Right atrium auricular region (tissue), 2 donors: ENCODE results near the gene IFNA2. TPM values are rescaled to one million over a fixed set of nuclear protein-coding genes. Genes with fewer than 3 reads are reported as not detected.

Experiments used
- DNase-seq: peaks from one replicate; pipeline ENCODE4 v3.0.0-alpha.2; 2019; ENCODE audit warnings: low spot score
- H3K27ac ChIP-seq, 2 donors: fragments of 200-600 bp; sonication (generic); 1 replicate in 1 of 2; 2 replicates in 1 of 2; pipeline ENCODE4 v1.5.1; 2016 to 2019
- H3K27me3 ChIP-seq, 2 donors: fragments of 200-600 bp; sonication (generic); one replicate each; pipeline versions ENCODE4 v1.5.1 to v1.6.0; 2017 to 2019
- H3K36me3 ChIP-seq: fragments of 200-600 bp; sonication (generic); one replicate; pipeline ENCODE4 v1.5.1; 2016
- H3K4me1 ChIP-seq, 2 donors: fragments of 200-600 bp; sonication (generic); one replicate each; pipeline versions ENCODE4 v1.5.1 to v1.6.0; 2017 to 2019
- H3K4me3 ChIP-seq, 2 donors: fragments of 200-600 bp; sonication (generic); 1 replicate in 1 of 2; 2 replicates in 1 of 2; pipeline ENCODE4 v1.5.1; 2017 to 2019; ENCODE audit warnings: mild to moderate bottlenecking in 1 of 2, moderate library complexity in 1 of 2
- H3K9me3 ChIP-seq, 2 donors: fragments of 200-600 bp; sonication (generic); one replicate each; pipeline ENCODE4 v1.5.1; 2019
- CTCF ChIP-seq, 2 donors: fragments of 200-600 bp; sonication (generic); IDR thresholded peaks; one replicate each; pipeline ENCODE4 v1.5.1; 2019; ENCODE audit warnings: antibody characterized with exemption in 2 of 2
- total RNA-seq, 2 donors: library from RNA; depleted of rRNA; stranded (reverse); fragments of >200 nt; gene quantifications; one replicate each; pipeline ENCODE4 v1.1.0, GENCODE V29; 2016

IFNA2 gene
- total RNA-seq, 2 donors from 2014 or later = not detected

- no peak for TF ChIP-seq CTCF (IDR thresholded peaks at IDR 0.05)
- no peak within 1 kb of the TSS for H3K4me3 ChIP-seq
- H3K36me3 ChIP-seq = no peaks in the 10 kb centered on the region
- H3K27me3 ChIP-seq = no peaks in the 10 kb centered on the region
- no peaks in the 10 kb centered on the region for H3K4me1 ChIP-seq
- no peak within 1 kb of the TSS for H3K27ac ChIP-seq
- no peak for DNase-seq
- no peaks in the 10 kb centered on the region for H3K9me3 ChIP-seq
These were observed 23.6 kb upstream of the IFNA2 start, which contains the start of gene IFNA8 for GRCh38 chr9:21408817-21409216. IFNA8 (plus strand) TSS chr9:21409117; CDS start chr9:21409177, 60 bp downstream.

GRCh38 chr9:21404146-21404545 is 18.9 kb upstream of the IFNA2 start:
- H3K4me3 ChIP-seq = no peak overlapping the region
- no peak overlapping the region for H3K27ac ChIP-seq
- H3K36me3 ChIP-seq = no peaks in the 10 kb centered on the region
- DNase-seq = no peak
- peaks cover 0 to 9% of the 10 kb centered on the region in 2 donors for H3K4me1 ChIP-seq
- no peaks in the 10 kb centered on the region for H3K27me3 ChIP-seq
- no peaks in the 10 kb centered on the region for H3K9me3 ChIP-seq
- no peak for TF ChIP-seq CTCF (IDR thresholded peaks at IDR 0.05)

GRCh38 chr9:21402386-21403251 is 17.4 kb upstream of the IFNA2 start:
- no peaks in the 10 kb centered on the region for H3K9me3 ChIP-seq
- no peak for DNase-seq
- no peaks in the 10 kb centered on the region for H3K27me3 ChIP-seq

GRCh38 chr9:21399956-21400355 is 14.8 kb upstream of the IFNA2 start:
- no peak overlapping the region for H3K4me3 ChIP-seq
- peaks cover 0 to 16% of the 10 kb centered on the region in 2 donors for H3K4me1 ChIP-seq
- no peaks in the 10 kb centered on the region for H3K9me3 ChIP-seq
- no peaks in the 10 kb centered on the region for H3K27me3 ChIP-seq
- H3K36me3 ChIP-seq = no peaks in the 10 kb centered on the region
- no peak for TF ChIP-seq CTCF (IDR thresholded peaks at IDR 0.05)
- DNase-seq = no peak
- H3K27ac ChIP-seq = no peak overlapping the region

More at GRCh38 chr9:21402386-21403251, 17.4 kb upstream of the IFNA2 start:
- peak overlapping the region in 1 of 2 donors; percentile 38 for H3K4me3 ChIP-seq
- peaks cover 0 to 9% of the 10 kb centered on the region in 2 donors for H3K4me1 ChIP-seq
- no peaks in the 10 kb centered on the region for H3K36me3 ChIP-seq
- H3K27ac ChIP-seq = no peak overlapping the region
- TF ChIP-seq CTCF (IDR thresholded peaks at IDR 0.05) = no peak

GRCh38 chr9:21398955-21399489 is 13.8 kb upstream of the IFNA2 start:
- H3K27ac ChIP-seq = no peak overlapping the region

More at GRCh38 chr9:21398955-21399489, 13.8 kb upstream of the IFNA2 start:
- Histone ChIP-seq H3K27me3 (no peaks in the 10 kb centered on the region), H3K36me3 (no peaks in the 10 kb centered on the region), H3K4me3 (no peak overlapping the region), H3K9me3 (no peaks in the 10 kb centered on the region), H3K4me1 (peaks cover 0 to 16% of the 10 kb centered on the region in 2 donors)
- no peak for TF ChIP-seq CTCF (IDR thresholded peaks at IDR 0.05)
- no peak for DNase-seq
